Measurements from ENCODE around the gene RAPSN. TPM values are rescaled to one million over a fixed set of nuclear protein-coding genes. Genes with fewer than 3 reads are reported as not detected.

The RAPSN gene
- total and polyA plus RNA-seq, 2 experiments from 2014 or later = 0.17 to 0.23 TPM

DNA sequence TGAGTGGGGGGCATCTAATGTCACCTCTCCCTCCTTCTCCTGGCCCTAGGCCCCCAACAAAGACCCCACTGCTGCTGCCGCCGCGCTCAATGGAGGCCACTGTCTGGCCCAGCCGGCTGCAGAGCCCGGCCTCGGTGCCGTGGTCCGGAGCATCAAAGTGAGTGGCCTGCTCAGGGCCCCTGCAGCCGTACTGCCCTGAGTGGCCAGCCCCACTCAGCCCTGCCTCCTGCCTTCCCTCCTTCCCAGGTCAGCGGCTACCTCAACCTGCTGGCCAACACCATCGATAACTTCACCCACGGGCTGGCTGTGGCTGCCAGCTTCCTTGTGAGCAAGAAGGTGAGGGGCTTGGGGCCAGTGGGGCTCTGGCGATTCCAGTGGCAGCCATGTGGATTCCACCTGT lies 35.6 kb downstream of the RAPSN start (continued):
- TF ChIP-seq, protein P1, sequence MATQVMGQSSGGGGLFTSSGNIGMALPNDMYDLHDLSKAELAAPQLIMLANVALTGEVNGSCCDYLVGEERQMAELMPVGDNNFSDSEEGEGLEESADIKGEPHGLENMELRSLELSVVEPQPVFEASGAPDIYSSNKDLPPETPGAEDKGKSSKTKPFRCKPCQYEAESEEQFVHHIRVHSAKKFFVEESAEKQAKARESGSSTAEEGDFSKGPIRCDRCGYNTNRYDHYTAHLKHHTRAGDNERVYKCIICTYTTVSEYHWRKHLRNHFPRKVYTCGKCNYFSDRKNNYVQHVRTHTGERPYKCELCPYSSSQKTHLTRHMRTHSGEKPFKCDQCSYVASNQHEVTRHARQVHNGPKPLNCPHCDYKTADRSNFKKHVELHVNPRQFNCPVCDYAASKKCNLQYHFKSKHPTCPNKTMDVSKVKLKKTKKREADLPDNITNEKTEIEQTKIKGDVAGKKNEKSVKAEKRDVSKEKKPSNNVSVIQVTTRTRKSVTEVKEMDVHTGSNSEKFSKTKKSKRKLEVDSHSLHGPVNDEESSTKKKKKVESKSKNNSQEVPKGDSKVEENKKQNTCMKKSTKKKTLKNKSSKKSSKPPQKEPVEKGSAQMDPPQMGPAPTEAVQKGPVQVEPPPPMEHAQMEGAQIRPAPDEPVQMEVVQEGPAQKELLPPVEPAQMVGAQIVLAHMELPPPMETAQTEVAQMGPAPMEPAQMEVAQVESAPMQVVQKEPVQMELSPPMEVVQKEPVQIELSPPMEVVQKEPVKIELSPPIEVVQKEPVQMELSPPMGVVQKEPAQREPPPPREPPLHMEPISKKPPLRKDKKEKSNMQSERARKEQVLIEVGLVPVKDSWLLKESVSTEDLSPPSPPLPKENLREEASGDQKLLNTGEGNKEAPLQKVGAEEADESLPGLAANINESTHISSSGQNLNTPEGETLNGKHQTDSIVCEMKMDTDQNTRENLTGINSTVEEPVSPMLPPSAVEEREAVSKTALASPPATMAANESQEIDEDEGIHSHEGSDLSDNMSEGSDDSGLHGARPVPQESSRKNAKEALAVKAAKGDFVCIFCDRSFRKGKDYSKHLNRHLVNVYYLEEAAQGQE (IDR thresholded peaks at IDR 0.05; ENCODE audit: unreplicated experiment) = no peak

DNA sequence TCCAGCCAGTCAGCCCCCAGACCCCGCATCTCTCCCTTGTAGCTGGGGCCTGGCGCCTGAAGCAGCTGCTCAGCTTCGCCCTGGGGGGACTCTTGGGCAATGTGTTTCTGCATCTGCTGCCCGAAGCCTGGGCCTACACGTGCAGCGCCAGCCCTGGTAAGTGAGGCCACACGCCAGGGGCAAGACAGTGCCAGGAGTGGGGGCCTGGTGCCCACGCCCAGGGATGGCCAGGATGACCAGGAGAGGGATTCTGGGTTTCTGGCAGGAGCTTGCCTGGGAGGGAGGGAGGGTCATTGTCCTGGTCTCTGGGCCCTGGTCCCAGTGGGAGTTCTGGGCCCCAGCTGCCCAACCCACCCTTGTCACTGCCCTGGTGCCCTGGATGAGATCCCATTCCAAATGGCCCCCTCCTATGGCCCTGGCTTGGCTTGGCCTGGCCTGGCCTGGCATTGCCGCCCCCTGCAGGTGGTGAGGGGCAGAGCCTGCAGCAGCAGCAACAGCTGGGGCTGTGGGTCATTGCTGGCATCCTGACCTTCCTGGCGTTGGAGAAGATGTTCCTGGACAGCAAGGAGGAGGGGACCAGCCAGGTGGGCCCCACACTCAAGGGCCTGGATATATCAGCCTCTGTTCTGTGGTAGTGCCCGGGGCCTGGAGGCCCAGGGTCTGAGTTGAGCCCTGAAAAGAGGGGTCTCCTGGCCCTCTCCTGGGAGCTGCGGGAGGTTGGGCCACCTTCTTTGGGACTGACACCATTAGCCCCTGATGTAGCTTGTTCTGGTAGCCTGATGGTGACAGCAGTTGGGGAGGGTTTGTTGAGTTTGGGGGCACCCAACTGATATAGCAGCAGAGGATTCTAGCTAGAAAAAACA lies 36.8 kb downstream of the RAPSN start:
- Mint-ChIP-seq H3K4me3 (no peak overlapping the region), H3K4me1 (peaks cover 5% of the 10 kb centered on the region), H3K27ac (no peak overlapping the region), H3K27me3 (ENCODE audit: insufficient read depth, low read depth, poor library complexity) (peaks cover 13% of the 10 kb centered on the region), H3K9me3 (no peaks in the 10 kb centered on the region), H3K36me3 (ENCODE audit: low read depth) (peaks cover 12% of the 10 kb centered on the region; the same call in 2 of the 3 replicates)
- Histone ChIP-seq H3K27ac (ENCODE audit: low read depth) (no peak overlapping the region), H3K4me2 (no peak overlapping the region), H3F3A (replicated peaks; ENCODE audit: low read depth) (peaks cover 20% of the 10 kb centered on the region), H3K79me2 (replicated peaks; ENCODE audit: insufficient read depth) (no peaks in the 10 kb centered on the region), H3K27me3 (ENCODE audit: insufficient read depth) (no peaks in the 10 kb centered on the region), H3K4me1 (ENCODE audit: insufficient read depth) (peaks cover 4% of the 10 kb centered on the region; the same call in 1 of the 2 replicates), H3K4me3 (no peak overlapping the region), H3K36me3 (ENCODE audit: insufficient read depth) (no peaks in the 10 kb centered on the region), H3K9me2 (ENCODE audit: insufficient read depth) (no peaks in the 10 kb centered on the region), H4K20me1 (replicated peaks; ENCODE audit: insufficient read depth) (no peaks in the 10 kb centered on the region; the same call in 1 of the 2 replicates), H2AFZ (no peak overlapping the region)
- TF ChIP-seq ZNF331 (CRISPR knock-in tag; IDR thresholded peaks at IDR 0.05; ENCODE audit: low read depth) = no peak
- TF ChIP-seq STAT1 (IDR thresholded peaks at IDR 0.05; ENCODE audit: unreplicated experiment) = no peak
- TF ChIP-seq ZNF114 (CRISPR knock-in tag; IDR thresholded peaks at IDR 0.05) = no peak
- TF ChIP-seq, protein P2, sequence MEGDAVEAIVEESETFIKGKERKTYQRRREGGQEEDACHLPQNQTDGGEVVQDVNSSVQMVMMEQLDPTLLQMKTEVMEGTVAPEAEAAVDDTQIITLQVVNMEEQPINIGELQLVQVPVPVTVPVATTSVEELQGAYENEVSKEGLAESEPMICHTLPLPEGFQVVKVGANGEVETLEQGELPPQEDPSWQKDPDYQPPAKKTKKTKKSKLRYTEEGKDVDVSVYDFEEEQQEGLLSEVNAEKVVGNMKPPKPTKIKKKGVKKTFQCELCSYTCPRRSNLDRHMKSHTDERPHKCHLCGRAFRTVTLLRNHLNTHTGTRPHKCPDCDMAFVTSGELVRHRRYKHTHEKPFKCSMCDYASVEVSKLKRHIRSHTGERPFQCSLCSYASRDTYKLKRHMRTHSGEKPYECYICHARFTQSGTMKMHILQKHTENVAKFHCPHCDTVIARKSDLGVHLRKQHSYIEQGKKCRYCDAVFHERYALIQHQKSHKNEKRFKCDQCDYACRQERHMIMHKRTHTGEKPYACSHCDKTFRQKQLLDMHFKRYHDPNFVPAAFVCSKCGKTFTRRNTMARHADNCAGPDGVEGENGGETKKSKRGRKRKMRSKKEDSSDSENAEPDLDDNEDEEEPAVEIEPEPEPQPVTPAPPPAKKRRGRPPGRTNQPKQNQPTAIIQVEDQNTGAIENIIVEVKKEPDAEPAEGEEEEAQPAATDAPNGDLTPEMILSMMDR (conservative IDR thresholded peaks at IDR 0.05; ENCODE audit: low read depth in 2 of 2) = peak; percentile 78 to 95
- ATAC-seq (peak; percentile 35), DNase-seq (ENCODE audit: low spot score) (peak; percentile 85)
